HepG2 (cell line): ENCODE measurements around the gene FFAR4. TPM values are rescaled to one million over a fixed set of nuclear protein-coding genes. Genes with fewer than 3 reads are reported as not detected.

Source experiments
- CERS6 ChIP-seq: sonication (generic); formaldehyde crosslinking; IDR thresholded peaks from 2 replicates; pipeline ENCODE4 v1.5.0; 2020; ENCODE audit warnings: missing genetic modification reagents
- GLI4 ChIP-seq: sonication (generic); formaldehyde crosslinking; IDR thresholded peaks from 2 replicates; pipeline ENCODE4 v1.5.1; 2020; ENCODE audit warnings: missing genetic modification reagents, mild to moderate bottlenecking, moderate library complexity, borderline replicate concordance
- GLMP ChIP-seq: sonication (generic); formaldehyde crosslinking; IDR thresholded peaks from 2 replicates; pipeline ENCODE4 v1.9.0; 2021; ENCODE audit warnings: missing genetic modification reagents, mild to moderate bottlenecking, borderline replicate concordance
- HNF4A ChIP-seq: sonication (generic); formaldehyde crosslinking; IDR thresholded peaks from 2 replicates; pipeline ENCODE4 v1.4.0; 2020; ENCODE audit warnings: missing genetic modification reagents
- HNRNPH1 ChIP-seq: fragments of 200-400 bp; formaldehyde crosslinking; optimal IDR thresholded peaks from 2 replicates; pipeline ENCODE3; 2017; ENCODE audit warnings: mild to moderate bottlenecking, low read depth, low read length
- MZF1 ChIP-seq: sonication (generic); formaldehyde crosslinking; IDR thresholded peaks from 2 replicates; pipeline ENCODE4 v1.8.1; 2023; ENCODE audit warnings: mild to moderate bottlenecking, missing genetic modification reagents, borderline replicate concordance
- POLR2AphosphoS5 ChIP-seq: IDR thresholded peaks from 2 replicates; pipeline ENCODE4 v1.6.1; 2012; ENCODE audit warnings: low read depth, low read length
- RAD51 ChIP-seq: fragments of 450-650 bp; IDR thresholded peaks from 2 replicates; pipeline ENCODE4 v1.6.1; 2016; ENCODE audit warnings: borderline replicate concordance
- RBM22 ChIP-seq: fragments of 200-400 bp; formaldehyde crosslinking; optimal IDR thresholded peaks from 2 replicates; pipeline ENCODE3; 2017; ENCODE audit warnings: mild to moderate bottlenecking, low read length, moderate library complexity
- RERE ChIP-seq: IDR thresholded peaks from 2 replicates; pipeline ENCODE4 v1.6.1; 2016; ENCODE audit warnings: low read depth, missing genetic modification reagents, missing compliant biosample characterization
- RNF2 ChIP-seq: fragments of 450-650 bp; conservative IDR thresholded peaks from 2 replicates; pipeline ENCODE4 v1.6.1; 2016; ENCODE audit warnings: low read depth
- ZFX ChIP-seq: sonication (generic); formaldehyde crosslinking; IDR thresholded peaks from 2 replicates; pipeline ENCODE4 v1.4.0; 2020; ENCODE audit warnings: mild to moderate bottlenecking, low read depth, missing genetic modification reagents, moderate library complexity
- ZNF280D ChIP-seq: sonication (generic); formaldehyde crosslinking; IDR thresholded peaks from 2 replicates; pipeline ENCODE4 v1.5.1; 2020; ENCODE audit warnings: mild to moderate bottlenecking, missing genetic modification reagents
- ZNF574 ChIP-seq: sonication (generic); formaldehyde crosslinking; IDR thresholded peaks from 2 replicates; pipeline ENCODE4 v1.4.0; 2020; ENCODE audit warnings: missing genetic modification reagents
- ZSCAN12 ChIP-seq: sonication (generic); formaldehyde crosslinking; IDR thresholded peaks from 2 replicates; pipeline ENCODE4 v1.9.0; 2021; ENCODE audit warnings: mild to moderate bottlenecking, missing genetic modification reagents
- polyA plus RNA-seq, 8 experiments: library from polyadenylated mRNA; depleted of rRNA in 3 of 8; stranded (reverse) in 7 of 8; unstranded in 1 of 8; fragments of >200 nt; fragmentation: Illumina TruSeq in 4 of 8; extraction: Trizol in 4 of 8; gene quantifications; 2 replicates each; pipeline versions ENCODE4 v1.2.1 to v1.2.3, GENCODE V29; 2011 to 2016; ENCODE audit warnings: low read depth in 4 of 8, missing spikeins in 1 of 8, mixed read lengths in 1 of 8; ENCODE audit not compliant: insufficient read depth in 1 of 8
- total RNA-seq, 5 experiments: library from RNA; depleted of rRNA; stranded (reverse); fragments of >200 nt; fragmentation: Illumina TruSeq; extraction: Trizol; gene quantifications; 2 replicates each; pipeline ENCODE4 v1.2.3, GENCODE V29; 2016; ENCODE audit warnings: low read depth in 1 of 5

Gene FFAR4
- total and polyA plus RNA-seq, 2 of the 13 experiments (the other 11 are each of a cell fraction or from before 2014, with no cell fraction given) = 0.09 TPM; not detected in 1

- TF ChIP-seq GLI4 (CRISPR knock-in tag) = peak; percentile 49; the same call in 1 of the 2 replicates
- TF ChIP-seq ZNF280D (CRISPR knock-in tag) = peak; percentile 62; the same call in 1 of the 2 replicates
- peak; percentile 91 for TF ChIP-seq HNF4A (CRISPR knock-in tag)
- TF ChIP-seq RBM22 = peak; percentile 24
- no peak for TF ChIP-seq CERS6 (CRISPR knock-in tag)
- peak; percentile 89 for TF ChIP-seq ZFX (CRISPR knock-in tag)
- TF ChIP-seq HNRNPH1 = peak; percentile 3
- peak; percentile 72; the same call in 1 of the 2 replicates for TF ChIP-seq ZNF574 (CRISPR knock-in tag)
- TF ChIP-seq RERE (CRISPR knock-in tag) = peak; percentile 10; the same call in 1 of the 2 replicates
- TF ChIP-seq GLMP = no peak
- no peak for TF ChIP-seq RAD51
- 0 out of 2 replicates have a peak, but pooled peaks have one; percentile 42 for TF ChIP-seq RNF2
- peak; percentile 79 for TF ChIP-seq POLR2AphosphoS5
- no peak for TF ChIP-seq MZF1 (CRISPR knock-in tag)
- TF ChIP-seq ZSCAN12 (CRISPR knock-in tag) = no peak; the same call in 1 of the 2 replicates
Observed at GRCh38 chr10:93601146-93601773, 34.8 kb downstream of the FFAR4 start, which contains the start of gene RBP4 (continued).
